A673 (cell line): Measurements from ENCODE around the gene SCGB1D4. TPM values are rescaled to one million over a fixed set of nuclear protein-coding genes. Genes with fewer than 3 reads are reported as not detected.

Experiments used
- BruUV-seq: library from RNA; stranded (reverse); fragments of 400-500 nt; replicated peaks from 2 replicates; lab custom pipeline; 2021; lab: Mats Ljungman, UMichigan
- CTCF ChIA-PET: fragments of 300-600 bp; sonication (Branson Sonifier 250); formaldehyde crosslinking; loops from one replicate; lab custom pipeline; 2022; ENCODE audit warnings: antibody characterized with exemption; lab: Charles Lee
- POLR2A ChIA-PET: fragments of 300-600 bp; sonication (Branson Sonifier 250); formaldehyde crosslinking; loops from one replicate; lab custom pipeline; 2022; ENCODE audit warnings: antibody characterized with exemption; ENCODE audit not compliant: low non-redundant PET; lab: Charles Lee
- DNase-seq: peaks from one replicate; pipeline ENCODE4 v3.0.0-alpha.2; 2015; ENCODE audit warnings: low spot score
- H3K27ac ChIP-seq: fragments of 200-600 bp; sonication (generic); 2 replicates; pipeline ENCODE4 v1.5.1; 2016; ENCODE audit warnings: mixed run types, low read depth, mild to moderate bottlenecking, mixed read lengths, antibody characterized with exemption, low read length; ENCODE audit not compliant: poor library complexity, severe bottlenecking
- H3K27me3 ChIP-seq: fragments of 200-600 bp; sonication (generic); replicated peaks from 2 replicates; pipeline ENCODE4 v1.6.1; 2017; ENCODE audit warnings: mixed run types, low read depth, mild to moderate bottlenecking, mixed read lengths, antibody characterized with exemption, low read length; ENCODE audit not compliant: insufficient read depth, poor library complexity
- H3K36me3 ChIP-seq: fragments of 200-600 bp; sonication (generic); 2 replicates; pipeline ENCODE4 v1.6.1; 2016; ENCODE audit warnings: mixed run types, mild to moderate bottlenecking, mixed read lengths, antibody characterized with exemption, low read length; ENCODE audit not compliant: insufficient read depth, poor library complexity, severe bottlenecking
- H3K4me1 ChIP-seq: fragments of 200-600 bp; sonication (generic); 2 replicates; pipeline ENCODE4 v1.6.1; 2017; ENCODE audit warnings: mixed run types, mild to moderate bottlenecking, mixed read lengths, antibody characterized with exemption, low read length; ENCODE audit not compliant: insufficient read depth, poor library complexity, severe bottlenecking
- H3K4me3 ChIP-seq: fragments of 200-600 bp; sonication (generic); 2 replicates; pipeline ENCODE4 v1.5.1; 2016; ENCODE audit warnings: low read depth, mixed run types, mild to moderate bottlenecking, mixed read lengths, low read length; ENCODE audit not compliant: poor library complexity, severe bottlenecking
- H3K9me3 ChIP-seq: fragments of 200-600 bp; sonication (generic); 2 replicates; pipeline ENCODE4 v1.6.1; 2016; ENCODE audit warnings: mixed run types, low read depth, mild to moderate bottlenecking, mixed read lengths, antibody characterized with exemption, low read length; ENCODE audit not compliant: poor library complexity, severe bottlenecking
- CTCF ChIP-seq: fragments of 300-800, 200-600 bp; sonication (generic); conservative IDR thresholded peaks from 2 replicates; pipeline ENCODE4 v1.5.1; 2017; ENCODE audit warnings: low read depth, mild to moderate bottlenecking, antibody characterized with exemption, low read length, moderate library complexity, mixed read lengths
- EZH2 ChIP-seq: fragments of 200-600 bp; sonication (generic); IDR thresholded peaks from 2 replicates; pipeline ENCODE4 v1.6.1; 2017; ENCODE audit warnings: borderline replicate concordance, low read depth, mild to moderate bottlenecking, mixed read lengths, antibody characterized with exemption, low read length; ENCODE audit not compliant: poor library complexity, severe bottlenecking
- intact Hi-C: fragments of 100-400 bp; cut with micrococcal nuclease; formaldehyde crosslinking; loops from one replicate; pipeline ENCODE4 v1.10.0; 2022; ENCODE audit not compliant: unreplicated experiment
- total RNA-seq: library from RNA; stranded (reverse); gene quantifications from 2 replicates; pipeline ENCODE4 v1.2.3, GENCODE V29; 2021

SCGB1D4 gene
- total RNA-seq, 1 experiment from 2014 or later, result not detected

- POLR2A ChIA-PET, result no interaction called here
- H3K36me3 ChIP-seq, result no peaks in the 10 kb centered on the region
- TF ChIP-seq CTCF (no peak), EZH2 (no peak)
- CTCF ChIA-PET, result no interaction called here
- peaks cover 9% of the 10 kb centered on the region for H3K9me3 ChIP-seq
- intact Hi-C loops, result no loop called here
- no peaks in the 10 kb centered on the region for H3K4me1 ChIP-seq
- no TSS peak for BruUV-seq
- H3K27me3 ChIP-seq, result peaks cover 18% of the 10 kb centered on the region
- H3K4me3 ChIP-seq, result no peak overlapping the region
- DNase-seq, result no peak
- H3K27ac ChIP-seq, result no peak overlapping the region
Observed at GRCh38 chr11:62253999-62254542, 44.8 kb downstream of the SCGB1D4 start.

GRCh38 chr11:62251698-62252097, 47.2 kb downstream of the SCGB1D4 start:
- Histone ChIP-seq H3K4me1 (no peaks in the 10 kb centered on the region), H3K9me3 (peaks cover 9% of the 10 kb centered on the region), H3K27me3 (peaks cover 6% of the 10 kb centered on the region), H3K4me3 (no peak overlapping the region), H3K36me3 (no peaks in the 10 kb centered on the region), H3K27ac (no peak overlapping the region)
- CTCF ChIA-PET, result no interaction called here
- POLR2A ChIA-PET, result no interaction called here
- intact Hi-C loops, result no loop called here
- DNase-seq, result no peak
- BruUV-seq, result no TSS peak
- TF ChIP-seq EZH2 (no peak), CTCF (no peak)

Other genes starting within 250 kb of the SCGB1D4 start
- gene INCENP, start 175.1 kb downstream of the SCGB1D4 start, total RNA-seq, result 232 and 233 TPM in 2 replicates
- gene SCGB1D1, start 108.9 kb downstream of the SCGB1D4 start, total RNA-seq, result not detected in 2 replicates
- gene SCGB2A1, start 90.4 kb downstream of the SCGB1D4 start, total RNA-seq, result not detected in 2 replicates
- gene SCGB1D2, start 56.8 kb downstream of the SCGB1D4 start, total RNA-seq, result not detected in 2 replicates
- gene SCGB2A2, start 28.9 kb downstream of the SCGB1D4 start, total RNA-seq, result not detected in 2 replicates
- 37.7 and 40.1 TPM in 2 replicates for gene ASRGL1, start 38.4 kb upstream of the SCGB1D4 start, total RNA-seq
- gene SCGB1A1, start 120.0 kb upstream of the SCGB1D4 start, total RNA-seq, result not detected in 2 replicates
- gene AHNAK, start 247.7 kb upstream of the SCGB1D4 start, total RNA-seq, result 71.7 and 73.0 TPM in 2 replicates